HG03196 (cell line): ENCODE results near the gene ZHX3.

ENCODE experiments used
- ATAC-seq: cut with Tn5 transposase; IDR thresholded peaks from one replicate; pipeline ENCODE4 v1.9.1; 2021; ENCODE audit not compliant: unreplicated experiment

The ZHX3 gene

DNA sequence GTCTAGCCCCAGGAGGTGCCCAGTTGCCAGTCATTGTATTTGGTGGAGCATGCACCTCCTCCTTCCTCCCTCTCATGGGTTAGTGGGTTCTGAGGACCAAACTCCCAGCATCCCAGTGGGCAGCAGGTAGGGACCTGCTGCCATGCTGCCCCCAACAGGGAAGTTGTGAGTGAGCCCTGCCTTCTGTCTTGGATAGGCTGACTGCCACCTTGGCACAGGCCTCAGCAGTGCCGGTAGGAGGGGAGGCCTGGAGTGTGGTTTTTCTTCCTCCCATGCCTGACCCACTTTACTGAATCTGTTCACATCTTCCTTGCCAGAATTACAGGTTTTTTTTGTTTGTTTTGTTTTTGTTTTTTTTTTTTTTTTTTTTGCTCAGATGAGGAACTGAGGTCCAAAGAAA lies 155.6 kb downstream of the ZHX3 start:
- no peak for ATAC-seq

GRCh38 chr20:41160686-41161085 lies 156.8 kb downstream of the ZHX3 start:
- no peak for ATAC-seq

GRCh38 chr20:41159547-41159946 lies 158.0 kb downstream of the ZHX3 start:
- no peak for ATAC-seq

GRCh38 chr20:41158082-41158625 lies 159.4 kb downstream of the ZHX3 start:
- ATAC-seq, result no peak

- no peak for ATAC-seq
Measured at GRCh38 chr20:41155261-41155660, 162.3 kb downstream of the ZHX3 start.

DNA sequence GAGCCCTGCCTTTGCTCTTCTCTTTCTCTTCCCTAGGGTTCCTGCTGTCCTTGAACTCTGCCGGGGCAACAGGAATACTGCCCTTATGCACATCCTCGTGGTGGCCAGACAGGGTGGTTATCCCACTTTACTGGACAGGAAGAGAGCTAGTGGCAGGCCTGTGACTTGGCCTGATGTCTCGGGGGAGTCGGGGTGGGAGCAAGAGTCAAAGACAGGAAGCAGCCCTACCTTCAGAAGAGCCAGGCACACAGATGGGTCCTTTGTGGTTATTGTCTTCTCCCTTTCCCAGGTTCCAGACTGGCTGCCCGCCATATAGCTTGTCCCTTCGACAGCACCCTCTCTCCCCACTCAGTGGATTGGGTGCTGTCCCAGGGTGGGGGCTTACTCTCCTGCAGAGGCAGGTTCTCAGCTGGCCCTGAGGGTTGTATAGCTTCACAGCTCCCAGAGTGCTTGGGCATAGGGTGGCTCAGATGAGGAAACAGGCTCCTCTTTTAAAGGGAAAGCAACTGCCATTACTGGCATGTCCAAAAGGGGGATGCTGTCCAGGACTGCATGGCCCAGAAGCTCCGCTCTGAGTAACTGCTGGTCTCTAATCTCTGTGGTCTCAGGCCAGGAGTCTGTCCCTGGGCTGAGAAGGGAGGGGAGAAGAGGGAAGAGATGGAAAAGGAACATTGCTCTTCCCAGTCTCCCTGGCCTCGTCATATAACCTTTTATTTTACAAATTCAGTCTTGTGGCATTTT lies 162.9 kb downstream of the ZHX3 start:
- ATAC-seq, result no peak

GRCh38 chr20:41152108-41152757 lies 165.3 kb downstream of the ZHX3 start:
- ATAC-seq, result no peak

- ATAC-seq, result no peak
Measured at GRCh38 chr20:41151134-41151869, 166.2 kb downstream of the ZHX3 start.

- ATAC-seq, result no peak
Measured at GRCh38 chr20:41150664-41151063, 166.9 kb downstream of the ZHX3 start.

GRCh38 chr20:41148942-41149341 lies 168.6 kb downstream of the ZHX3 start:
- no peak for ATAC-seq

DNA sequence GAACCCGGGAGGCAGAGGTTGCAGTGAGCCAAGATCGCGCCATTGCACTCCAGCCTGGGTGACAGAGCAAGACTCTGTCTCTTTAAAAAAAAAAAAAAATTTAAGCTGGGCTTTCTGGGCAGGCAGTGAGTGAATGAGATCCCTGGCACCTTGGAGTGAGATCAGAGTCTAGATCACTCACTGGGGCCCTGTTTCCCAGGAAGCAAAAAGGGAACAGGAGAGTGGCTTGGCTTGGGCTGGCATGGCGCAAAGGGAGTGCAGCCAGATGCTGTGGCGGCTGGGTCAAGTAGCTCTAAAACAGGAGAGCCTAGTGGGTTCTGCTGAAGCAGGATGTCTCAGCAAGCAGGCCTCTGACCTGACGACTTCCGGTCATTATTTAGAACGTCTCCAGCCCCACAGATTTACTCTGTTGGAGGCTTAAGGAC lies 169.8 kb downstream of the ZHX3 start:
- ATAC-seq, result no peak

GRCh38 chr20:41145821-41146620 lies 171.5 kb downstream of the ZHX3 start:
- no peak for ATAC-seq

DNA sequence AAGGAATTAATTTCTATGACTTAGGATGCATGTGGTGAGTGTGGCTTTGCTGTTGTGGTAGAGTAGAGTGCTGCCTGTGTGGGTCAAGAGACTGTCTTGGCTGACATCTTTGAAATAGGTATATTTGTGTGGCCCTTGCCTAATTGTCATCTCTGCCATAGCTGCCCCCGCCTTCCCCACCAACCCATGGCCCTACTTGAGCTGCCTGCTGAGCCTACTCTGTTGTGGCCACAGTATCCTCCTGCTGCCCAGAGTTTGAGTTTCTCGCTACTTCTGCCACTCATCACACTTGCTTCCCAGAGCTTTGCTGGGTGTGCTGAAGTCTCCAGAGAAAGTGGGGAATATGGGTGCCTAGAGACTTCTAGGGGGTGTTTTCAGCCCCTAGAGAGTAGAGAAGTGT lies 172.2 kb downstream of the ZHX3 start:
- ATAC-seq, result no peak

DNA sequence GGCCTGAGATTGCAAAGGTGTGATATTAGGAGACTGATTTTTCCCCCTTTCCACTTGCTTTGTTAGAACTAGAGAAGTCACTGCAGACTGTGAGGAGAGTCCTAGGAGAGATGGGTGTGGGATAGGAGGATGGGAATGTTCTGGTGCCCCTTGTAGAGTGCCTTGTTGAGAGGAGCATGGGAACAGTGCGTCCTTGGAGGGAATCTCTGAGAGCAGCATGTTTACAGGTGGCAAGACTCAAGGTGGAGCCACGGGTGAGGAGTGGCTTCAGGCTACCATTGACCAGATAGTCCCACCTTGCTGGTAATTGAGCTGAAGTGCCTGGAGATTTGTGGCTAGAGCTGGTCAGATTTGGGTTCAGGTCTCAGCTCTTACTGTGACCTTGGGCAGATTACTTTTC lies 174.2 kb downstream of the ZHX3 start:
- ATAC-seq, result no peak

- ATAC-seq, result no peak
Measured at GRCh38 chr20:41142919-41143318, 174.6 kb downstream of the ZHX3 start.

DNA sequence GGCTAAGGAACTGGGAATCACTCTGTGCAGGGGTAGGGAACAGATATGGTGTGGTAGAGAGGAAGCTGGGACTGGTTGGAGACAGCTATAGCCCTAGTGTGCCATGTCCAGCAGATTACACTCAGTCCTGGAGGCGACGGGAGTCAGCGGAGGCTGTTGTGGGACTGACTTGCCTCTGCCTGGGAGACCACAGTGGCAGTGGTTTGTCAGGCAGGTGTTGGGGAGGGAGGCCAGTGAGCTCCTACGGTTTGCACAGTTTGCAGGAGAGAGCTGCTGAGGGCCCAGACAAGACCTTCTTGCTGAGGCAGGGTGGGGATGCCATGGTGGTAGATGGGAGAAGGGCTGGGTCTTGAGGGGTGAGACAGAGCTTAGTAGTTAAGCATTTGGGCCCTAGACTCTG lies 175.3 kb downstream of the ZHX3 start:
- ATAC-seq, result no peak

- no peak for ATAC-seq
Measured at GRCh38 chr20:41141153-41141815, 176.2 kb downstream of the ZHX3 start.

DNA sequence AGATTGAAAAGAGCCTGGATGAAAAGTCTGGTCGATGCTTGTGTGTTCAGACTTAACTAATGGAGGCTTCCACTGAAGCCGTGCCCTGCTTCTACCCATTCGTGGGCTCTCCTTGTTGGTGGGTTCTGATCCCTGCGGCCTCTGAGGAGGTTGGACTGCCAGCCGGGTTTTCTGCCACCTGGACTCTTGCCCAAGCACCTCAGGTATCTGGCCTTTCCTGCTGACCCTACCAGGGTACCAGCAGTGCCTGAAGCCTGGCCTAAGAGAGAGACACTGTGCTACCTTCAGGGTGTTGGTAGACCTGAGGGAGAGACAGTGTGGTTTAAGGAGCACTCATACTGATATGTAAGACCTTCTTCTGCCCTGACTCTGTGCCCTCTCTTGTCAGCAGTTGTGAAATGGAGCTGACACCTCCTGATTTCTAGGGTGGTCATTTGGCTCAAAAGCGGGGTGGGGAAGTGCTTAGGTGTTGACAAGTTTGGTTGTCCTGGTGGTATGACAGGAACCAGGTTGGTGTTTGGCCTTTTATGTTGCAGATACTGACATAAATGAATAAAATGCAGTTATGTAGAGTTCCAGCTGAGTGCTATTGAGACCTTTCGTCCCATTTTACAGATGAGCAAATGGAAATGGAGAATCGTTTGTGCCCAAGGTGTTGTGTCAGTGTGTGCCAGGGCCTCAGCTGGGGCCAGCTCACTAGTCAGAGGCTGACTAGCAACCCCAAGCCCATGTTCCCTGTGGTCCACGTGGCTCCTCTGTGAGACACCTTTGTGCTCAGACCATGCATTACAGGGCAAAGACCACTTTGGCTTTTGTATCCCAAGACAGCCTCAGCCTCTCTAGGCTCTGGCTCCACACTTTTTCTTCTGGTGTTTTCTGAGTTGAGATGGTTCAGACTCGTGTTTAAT lies 177.1 kb downstream of the ZHX3 start:
- no peak for ATAC-seq
